B cell (primary cell): Measurements from ENCODE around the gene NPPB. TPM values are rescaled to one million over a fixed set of nuclear protein-coding genes. Genes with fewer than 3 reads are reported as not detected.

Source experiments
- ATAC-seq: fragments of 200-7000 bp; cut with Tn5 transposase; one replicate; pipeline ENCODE4 v1.10.0; 2021; ENCODE audit warnings: low read depth, mild to moderate bottlenecking, moderate number of reproducible peaks, moderate library complexity
- CTCF ChIA-PET: fragments of 350-600 bp; sonication (Branson Sonifier 250); formaldehyde crosslinking; loops from one replicate; lab custom pipeline; 2021; ENCODE audit warnings: antibody characterized with exemption, inconsistent platforms; lab: Charles Lee
- POLR2A ChIA-PET: fragments of 350-600 bp; sonication (Branson Sonifier 250); formaldehyde crosslinking; loops from one replicate; lab custom pipeline; 2021; ENCODE audit warnings: antibody characterized with exemption; lab: Charles Lee
- DNase-seq: peaks from one replicate; pipeline ENCODE4 v3.0.0; 2013
- H2AFZ ChIP-seq: 2 replicates; pipeline ENCODE4 v1.6.1; 2012; ENCODE audit warnings: mild to moderate bottlenecking, low read depth, low read length; ENCODE audit not compliant: insufficient read depth, poor library complexity, severe bottlenecking
- H3K27ac ChIP-seq, 2 donors: 1 replicate in 1 of 2; 2 replicates in 1 of 2; pipeline ENCODE4 v1.5.1; 2012 to 2013; ENCODE audit warnings: low read length in 2 of 2, mild to moderate bottlenecking in 2 of 2, moderate library complexity in 1 of 2
- H3K27me3 ChIP-seq, 4 experiments: fragments of 200-600 bp in 1 of 4; sonication (generic) in 1 of 4; replicated peaks in 1 of 4; 1 replicate in 2 of 4; 2 replicates in 2 of 4; pipeline versions ENCODE4 v1.6.1 to v1.7.0; 2013 to 2016; ENCODE audit warnings: low read length in 3 of 4, mild to moderate bottlenecking in 2 of 4, mixed read lengths in 1 of 4, moderate library complexity in 1 of 4; ENCODE audit not compliant: insufficient read depth in 4 of 4, control insufficient read depth in 3 of 4; ENCODE audit errors: control extremely low read depth in 1 of 4
- H3K36me3 ChIP-seq, 2 experiments: replicated peaks in 1 of 2; 1 replicate in 1 of 2; 2 replicates in 1 of 2; pipeline versions ENCODE4 v1.6.1 to v1.7.1; 2013; ENCODE audit warnings: low read length in 1 of 2; ENCODE audit not compliant: insufficient read depth in 2 of 2, control insufficient read depth in 1 of 2; ENCODE audit errors: control extremely low read depth in 1 of 2, extremely low read depth in 1 of 2
- H3K4me1 ChIP-seq, 2 donors: fragments of 200-600 bp in 1 of 2; sonication (generic) in 1 of 2; 1 replicate in 1 of 2; 2 replicates in 1 of 2; pipeline versions ENCODE4 v1.5.1 to v1.6.1; 2013 to 2017; ENCODE audit warnings: low read length in 2 of 2; ENCODE audit not compliant: control insufficient read depth in 2 of 2, insufficient read depth in 2 of 2
- H3K4me2 ChIP-seq: replicated peaks from 2 replicates; pipeline ENCODE3; 2012; ENCODE audit warnings: mild to moderate bottlenecking, low read depth, low read length; ENCODE audit not compliant: poor library complexity, severe bottlenecking
- H3K4me3 ChIP-seq, 5 experiments: fragments of 200-600 bp in 1 of 5; sonication (generic) in 1 of 5; 1 replicate in 3 of 5; 2 replicates in 2 of 5; pipeline versions ENCODE4 v1.5.1 to v1.7.0; 2011 to 2016; ENCODE audit warnings: low read length in 4 of 5, mild to moderate bottlenecking in 4 of 5, low read depth in 2 of 5, control low read depth in 1 of 5, moderate library complexity in 1 of 5; ENCODE audit not compliant: insufficient read depth in 1 of 5; ENCODE audit errors: control extremely low read depth in 1 of 5, extremely low read depth in 1 of 5
- H3K79me2 ChIP-seq: fragments of 200-600 bp; sonication (generic); one replicate; pipeline ENCODE4 v1.6.0; 2016; ENCODE audit warnings: low read length; ENCODE audit not compliant: control insufficient read depth, insufficient read depth
- H3K9ac ChIP-seq: fragments of 200-600 bp; sonication (generic); 2 replicates; pipeline ENCODE4 v1.6.1; 2017; ENCODE audit warnings: mild to moderate bottlenecking, low read length, moderate library complexity
- H3K9me3 ChIP-seq, 3 donors: one replicate each; pipeline versions ENCODE4 v1.6.1 to v1.7.1; 2013; ENCODE audit warnings: low read length in 2 of 3; ENCODE audit not compliant: control insufficient read depth in 2 of 3, insufficient read depth in 1 of 3; ENCODE audit errors: control extremely low read depth in 1 of 3
- H4K20me1 ChIP-seq: 2 replicates; pipeline ENCODE4 v1.6.0; 2012; ENCODE audit warnings: mild to moderate bottlenecking, low read length; ENCODE audit not compliant: insufficient read depth, control insufficient read depth, poor library complexity, severe bottlenecking
- H3K27ac Mint-ChIP-seq: one replicate; pipeline ENCODE4 v1.8.0; 2021; ENCODE audit warnings: mixed read lengths
- H3K27me3 Mint-ChIP-seq: one replicate; pipeline ENCODE4 v1.8.0; 2021; ENCODE audit warnings: mixed read lengths
- H3K4me1 Mint-ChIP-seq: one replicate; pipeline ENCODE4 v1.8.0; 2021; ENCODE audit warnings: mixed read lengths
- H3K4me3 Mint-ChIP-seq: one replicate; pipeline ENCODE4 v1.8.0; 2021; ENCODE audit warnings: mixed read lengths
- H3K9me3 Mint-ChIP-seq: one replicate; pipeline ENCODE4 v1.8.0; 2022; ENCODE audit warnings: mixed read lengths; ENCODE audit not compliant: insufficient read depth
- EZH2 ChIP-seq: IDR thresholded peaks from 2 replicates; pipeline ENCODE4 v1.6.1; 2012; ENCODE audit warnings: borderline replicate concordance, low read depth, mild to moderate bottlenecking, moderate library complexity, low read length; ENCODE audit not compliant: insufficient read depth, poor library complexity, severe bottlenecking
- WGBS: methylation state at CpG from one replicate; pipeline ENCODE4 v1.1.5; 2013; ENCODE audit warnings: missing lambda C conversion rate; ENCODE audit not compliant: insufficient coverage; 5-methylcytosine and 5-hydroxymethylcytosine counted together
- intact Hi-C: fragments of 100-400 bp; cut with micrococcal nuclease; formaldehyde crosslinking; loops from one replicate; pipeline ENCODE4 v1.10.0; 2022
- polyA plus RNA-seq: library from polyadenylated mRNA; depleted of rRNA; stranded (reverse); fragments of >200 nt; gene quantifications from 2 replicates; pipeline ENCODE4 v1.2.3, GENCODE V29; 2012
- total RNA-seq, 2 donors: library from RNA; stranded (reverse); fragments of 120-200 nt in 1 of 2; gene quantifications; 1 replicate in 1 of 2; 2 replicates in 1 of 2; pipeline versions ENCODE4 v1.2.3 to v1.2.4, GENCODE V29; 2013 to 2022
- TF ChIP-seq, protein P1 (sequence below): fragments of 200-600 bp; IDR thresholded peaks from one replicate; pipeline ENCODE4 v1.8.0; 2022; ENCODE audit warnings: antibody characterized with exemption, mild to moderate bottlenecking

NPPB gene
- total and polyA plus RNA-seq, 2 donors (not counting 1 experiment from before 2014, with no cell fraction given), result not detected

DNA sequence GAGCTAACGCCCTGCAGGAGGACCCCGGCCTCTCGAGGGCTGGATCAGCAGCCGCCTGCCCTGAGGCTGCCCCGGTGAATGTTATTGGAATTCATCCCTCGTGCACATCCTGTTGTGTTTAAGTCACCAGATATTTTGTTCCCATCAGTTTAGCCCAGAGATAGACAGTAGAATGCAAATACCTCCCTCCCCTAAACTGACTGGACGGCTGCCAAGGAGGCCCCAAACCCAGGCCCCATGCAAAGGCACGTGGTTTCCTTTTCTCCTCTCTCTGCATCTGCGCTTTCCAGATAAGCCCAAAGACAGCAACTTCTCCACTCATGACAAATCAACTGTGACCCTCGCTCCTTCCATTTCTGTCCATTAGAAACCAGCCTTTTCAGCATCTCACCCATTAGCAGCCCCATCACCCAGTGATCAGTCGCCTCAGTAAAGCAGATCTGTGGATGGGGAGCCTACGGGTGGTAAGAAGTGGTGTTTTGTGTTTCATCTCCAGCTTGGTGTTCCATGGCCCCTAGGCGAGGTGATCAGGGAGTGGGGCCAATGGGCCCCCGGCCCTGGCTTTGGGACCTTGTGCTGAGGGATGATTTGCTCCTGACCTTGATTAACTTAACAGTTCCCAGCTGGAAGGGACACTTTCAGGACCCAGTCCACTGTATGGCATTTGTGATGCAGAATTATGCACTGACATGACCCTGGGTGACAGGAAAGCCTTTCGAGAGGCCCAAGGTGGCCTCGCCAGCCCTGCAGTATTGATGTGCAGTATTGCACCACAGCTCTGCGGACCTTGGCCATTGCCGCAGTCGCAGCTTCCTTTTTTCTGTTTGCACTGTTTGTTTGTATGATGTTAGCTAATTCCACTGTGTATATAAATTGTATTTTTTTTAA lies 16.3 kb downstream of the NPPB start:
- no peak overlapping the region for H3K9ac ChIP-seq
- peak overlapping the region; percentile 50 for H3K4me2 ChIP-seq
- no peak overlapping the region for H3K4me3 ChIP-seq
- Mint-ChIP-seq H3K27me3 (no peaks in the 10 kb centered on the region), H3K27ac (peak overlapping the region; percentile 69), H3K9me3 (no peaks in the 10 kb centered on the region), H3K4me1 (peaks cover 27% of the 10 kb centered on the region), H3K4me3 (peak overlapping the region; percentile 13)
- 26% methylated on average over 13 of the region's 19 CpGs for WGBS
- peak; percentile 39 for DNase-seq
- peaks cover 1 to 69% of the 10 kb centered on the region in 2 experiments for H3K36me3 ChIP-seq
- ChIA-PET CTCF (interaction anchor here (0.8 to 1.5 kb wide), 3 partner anchors 11 to 51 kb away, joined by 3 read pairs; no protein-coding TSS in a partner anchor), POLR2A (no interaction called here)
- no peaks in the 10 kb centered on the region for H3K27me3 ChIP-seq
- H3K9me3 ChIP-seq, result no peaks in the 10 kb centered on the region
- ATAC-seq, result peak; percentile 40
- intact Hi-C loops, result no loop called here
- peak overlapping the region in 1 of 2 donors; percentile 13 for H3K27ac ChIP-seq
- TF ChIP-seq EZH2, result no peak
- TF ChIP-seq, protein P1, sequence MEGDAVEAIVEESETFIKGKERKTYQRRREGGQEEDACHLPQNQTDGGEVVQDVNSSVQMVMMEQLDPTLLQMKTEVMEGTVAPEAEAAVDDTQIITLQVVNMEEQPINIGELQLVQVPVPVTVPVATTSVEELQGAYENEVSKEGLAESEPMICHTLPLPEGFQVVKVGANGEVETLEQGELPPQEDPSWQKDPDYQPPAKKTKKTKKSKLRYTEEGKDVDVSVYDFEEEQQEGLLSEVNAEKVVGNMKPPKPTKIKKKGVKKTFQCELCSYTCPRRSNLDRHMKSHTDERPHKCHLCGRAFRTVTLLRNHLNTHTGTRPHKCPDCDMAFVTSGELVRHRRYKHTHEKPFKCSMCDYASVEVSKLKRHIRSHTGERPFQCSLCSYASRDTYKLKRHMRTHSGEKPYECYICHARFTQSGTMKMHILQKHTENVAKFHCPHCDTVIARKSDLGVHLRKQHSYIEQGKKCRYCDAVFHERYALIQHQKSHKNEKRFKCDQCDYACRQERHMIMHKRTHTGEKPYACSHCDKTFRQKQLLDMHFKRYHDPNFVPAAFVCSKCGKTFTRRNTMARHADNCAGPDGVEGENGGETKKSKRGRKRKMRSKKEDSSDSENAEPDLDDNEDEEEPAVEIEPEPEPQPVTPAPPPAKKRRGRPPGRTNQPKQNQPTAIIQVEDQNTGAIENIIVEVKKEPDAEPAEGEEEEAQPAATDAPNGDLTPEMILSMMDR, result no peak
- H3K4me1 ChIP-seq, result peaks cover 14 to 22% of the 10 kb centered on the region in 2 donors
- H3K79me2 ChIP-seq, result no peaks in the 10 kb centered on the region
- peaks cover 27% of the 10 kb centered on the region for H4K20me1 ChIP-seq
- H2AFZ ChIP-seq, result no peak overlapping the region
